K562 (cell line): Measurements from ENCODE around the gene GADD45GIP1. TPM values are rescaled to one million over a fixed set of nuclear protein-coding genes. Genes with fewer than 3 reads are reported as not detected.

Experiments used
- BRCA1 ChIP-seq, 2 experiments: fragments of 450-650 bp in 1 of 2; sonication (generic) in 1 of 2; formaldehyde crosslinking in 1 of 2; IDR thresholded peaks; 2 replicates each; pipeline versions ENCODE4 v1.5.0 to v1.6.1; 2017 to 2020; ENCODE audit warnings: mild to moderate bottlenecking in 1 of 2, missing genetic modification reagents in 1 of 2
- ELF4 ChIP-seq: fragments of 450-650 bp; formaldehyde crosslinking; IDR thresholded peaks from 2 replicates; pipeline ENCODE4 v1.4.0; 2022; ENCODE audit warnings: missing genetic modification characterization
- FOXP4 ChIP-seq: sonication (generic); formaldehyde crosslinking; IDR thresholded peaks from 2 replicates; pipeline ENCODE4 v1.8.0; 2022; ENCODE audit warnings: mild to moderate bottlenecking, missing genetic modification reagents, borderline replicate concordance
- HDGF ChIP-seq: fragments of 450-650 bp; IDR thresholded peaks from 2 replicates; pipeline ENCODE4 v1.6.1; 2016
- HNRNPK ChIP-seq: fragments of 200-400 bp; formaldehyde crosslinking; IDR thresholded peaks from one replicate; pipeline ENCODE4 v1.6.1; 2018; ENCODE audit warnings: mild to moderate bottlenecking, low read depth, low read length; ENCODE audit not compliant: poor library complexity, severe bottlenecking
- MEF2D ChIP-seq: conservative IDR thresholded peaks from 2 replicates; pipeline ENCODE4 v1.6.1; 2016; ENCODE audit warnings: low read depth, missing genetic modification characterization, missing compliant biosample characterization
- MYC ChIP-seq, 2 experiments: fragments of 250-450 bp in 1 of 2; sonication (Bioruptor Pico) in 1 of 2; IDR thresholded peaks; 2 replicates each; pipeline versions ENCODE4 v1.5.1 to v1.6.1; 2012 to 2021; ENCODE audit warnings: low read depth in 2 of 2, borderline replicate concordance in 1 of 2, improper control_type of control experiment in 1 of 2, low read length in 1 of 2, mild to moderate bottlenecking in 1 of 2, moderate library complexity in 1 of 2
- NKRF ChIP-seq: fragments of 450-650 bp; IDR thresholded peaks from 2 replicates; pipeline ENCODE4 v1.6.1; 2016; ENCODE audit warnings: borderline replicate concordance
- NR2F6 ChIP-seq: fragments of 450-650 bp; formaldehyde crosslinking; IDR thresholded peaks from 2 replicates; pipeline ENCODE4 v1.4.0; 2020; ENCODE audit warnings: mild to moderate bottlenecking
- POLR2B ChIP-seq: fragments of 450-650 bp; IDR thresholded peaks from 2 replicates; pipeline ENCODE4 v1.6.1; 2018; ENCODE audit warnings: low read depth; ENCODE audit not compliant: partially characterized antibody
- PREB ChIP-seq: sonication (generic); formaldehyde crosslinking; IDR thresholded peaks from 2 replicates; pipeline ENCODE4 v1.8.1; 2023; ENCODE audit warnings: mild to moderate bottlenecking, missing genetic modification reagents
- PYGO2 ChIP-seq: fragments of 450-650 bp; IDR thresholded peaks from 2 replicates; pipeline ENCODE4 v1.6.1; 2016; ENCODE audit warnings: mild to moderate bottlenecking, missing genetic modification characterization, moderate library complexity, missing compliant biosample characterization
- RNF219 ChIP-seq: fragments of 250-450 bp; sonication (Bioruptor Pico); IDR thresholded peaks from 2 replicates; pipeline ENCODE4 v1.5.0; 2022; ENCODE audit warnings: mild to moderate bottlenecking
- RUNX1 ChIP-seq: sonication (generic); IDR thresholded peaks from 2 replicates; pipeline ENCODE4 v1.6.1; 2016; ENCODE audit warnings: antibody characterized with exemption, low read depth
- ZBTB8A ChIP-seq: fragments of 450-650 bp; IDR thresholded peaks from 2 replicates; pipeline ENCODE4 v1.6.1; 2018; ENCODE audit warnings: mild to moderate bottlenecking, moderate library complexity; ENCODE audit not compliant: partially characterized antibody
- ZNF133 ChIP-seq: fragments of 250-450 bp; sonication (Bioruptor Pico); IDR thresholded peaks from 2 replicates; pipeline ENCODE4 v1.4.0; 2020; ENCODE audit warnings: mild to moderate bottlenecking
- ZNF395 ChIP-seq: fragments of 200-800 bp; sonication (Bioruptor generic); IDR thresholded peaks from 2 replicates; pipeline ENCODE4 v1.6.1; 2017; ENCODE audit warnings: missing genetic modification characterization, missing compliant biosample characterization
- ZNF707 ChIP-seq: fragments of 250-450 bp; sonication (Bioruptor Pico); conservative IDR thresholded peaks from 2 replicates; pipeline ENCODE4 v1.8.0; 2022; ENCODE audit warnings: inconsistent platforms, mild to moderate bottlenecking, moderate library complexity
- polyA plus RNA-seq, 8 experiments: library from polyadenylated mRNA; depleted of rRNA in 4 of 8; stranded (reverse) in 5 of 8; unstranded in 3 of 8; fragments of >200 nt; fragmentation: Nextera tagmentation in 2 of 8; fragmentation: Illumina TruSeq in 1 of 8; extraction: Ambion mirVana in 2 of 8; extraction: Trizol in 1 of 8; gene quantifications; 2 replicates each; pipeline versions ENCODE4 v1.2.1 to v1.2.3, GENCODE V29; 2011 to 2014; ENCODE audit warnings: inconsistent platforms in 1 of 8, missing spikeins in 1 of 8
- total RNA-seq, 7 experiments: library from RNA; depleted of rRNA in 6 of 7; stranded (reverse); fragments of >200 nt in 6 of 7; fragmentation: Illumina TruSeq in 2 of 7; extraction: Trizol in 2 of 7; gene quantifications; 2 replicates each; pipeline versions ENCODE4 v1.2.1 to v1.2.3, GENCODE V29; 2011 to 2021; ENCODE audit warnings: low replicate concordance in 1 of 7

The GADD45GIP1 gene
- total and polyA plus RNA-seq, 9 of the 15 experiments (the other 6 are each of a cell fraction or from before 2014, with no cell fraction given) = 5.1 to 161 (median 29.2) TPM

- no peak; the same call in 1 of the 2 replicates for TF ChIP-seq ZNF395 (CRISPR knock-in tag)
- 0 out of 2 replicates have a peak, but pooled peaks have one; percentile 74 for TF ChIP-seq NR2F6 (CRISPR knock-in tag)
- no peak for TF ChIP-seq ZBTB8A
- TF ChIP-seq ZNF707 (CRISPR knock-in tag) = peak; percentile 33; the same call in 1 of the 2 replicates
- no peak for TF ChIP-seq MYC (IDR thresholded peaks at IDR 0.05; ENCODE audit: low read depth, low read length)
- TF ChIP-seq MYC (CRISPR knock-in tag; IDR thresholded peaks at IDR 0.05; ENCODE audit: borderline replicate concordance, low read depth) = no peak
- TF ChIP-seq NKRF = peak; percentile 12; the same call in 1 of the 2 replicates
- TF ChIP-seq RNF219 (CRISPR knock-in tag) = no peak
- TF ChIP-seq HNRNPK = peak; percentile 36
- TF ChIP-seq POLR2B = no peak
- TF ChIP-seq PREB = no peak
- no peak for TF ChIP-seq HDGF
- no peak for TF ChIP-seq RUNX1
- TF ChIP-seq FOXP4 (CRISPR knock-in tag) = no peak
- 0 out of 2 replicates have a peak, but pooled peaks have one; percentile 29 for TF ChIP-seq MEF2D (tag)
- no peak for TF ChIP-seq ZNF133 (CRISPR knock-in tag)
- no peak for TF ChIP-seq PYGO2 (tag)
- 0 out of 2 replicates have a peak, but pooled peaks have one; percentile 40 for TF ChIP-seq ELF4 (CRISPR knock-in tag)
- TF ChIP-seq BRCA1 (IDR thresholded peaks at IDR 0.05) = no peak
- TF ChIP-seq BRCA1 (CRISPR knock-in tag; IDR thresholded peaks at IDR 0.05) = no peak
Measured at GRCh38 chr19:12946092-12946721, 10.8 kb downstream of the GADD45GIP1 start (continued).
